Measurements from ENCODE around the gene SDR42E2. TPM values are rescaled to one million over a fixed set of nuclear protein-coding genes. Genes with fewer than 3 reads are reported as not detected.

Gene SDR42E2
- total RNA-seq, 1 experiment from 2014 or later = 0.05 TPM

GRCh38 chr16:22177968-22178930 lies 15.9 kb downstream of the SDR42E2 start:
- 0 out of 2 replicates have a peak, but pooled peaks cover 2% of the 10 kb centered on the region for H3K27me3 ChIP-seq (ENCODE audit: control insufficient read depth, insufficient read depth, low read length)
- in situ Hi-C loops (cut with HindIII; ENCODE audit: low pct_unique_long_range_greater_than_20kb, low sequenced_read_pairs) = loop anchor here (25.0 kb wide), 1 partner anchor 91 kb away; the partner anchor contains the start of gene VWA3A
- intact Hi-C loops (cut with micrococcal nuclease; ENCODE audit: unreplicated experiment) = no loop called here
- DNase-seq (ENCODE audit: low read depth, low spot score) = no peak
- no peak for TF ChIP-seq SIN3A (IDR thresholded peaks at IDR 0.05; ENCODE audit: borderline replicate concordance, insufficient read depth, low read depth, low read length)
- no peak for TF ChIP-seq POLR2AphosphoS5 (IDR thresholded peaks at IDR 0.05; ENCODE audit: low read depth, low read length)
- TF ChIP-seq TCF7L2 (IDR thresholded peaks at IDR 0.05; ENCODE audit: low read depth, low read length) = no peak
- TF ChIP-seq, protein P1, sequence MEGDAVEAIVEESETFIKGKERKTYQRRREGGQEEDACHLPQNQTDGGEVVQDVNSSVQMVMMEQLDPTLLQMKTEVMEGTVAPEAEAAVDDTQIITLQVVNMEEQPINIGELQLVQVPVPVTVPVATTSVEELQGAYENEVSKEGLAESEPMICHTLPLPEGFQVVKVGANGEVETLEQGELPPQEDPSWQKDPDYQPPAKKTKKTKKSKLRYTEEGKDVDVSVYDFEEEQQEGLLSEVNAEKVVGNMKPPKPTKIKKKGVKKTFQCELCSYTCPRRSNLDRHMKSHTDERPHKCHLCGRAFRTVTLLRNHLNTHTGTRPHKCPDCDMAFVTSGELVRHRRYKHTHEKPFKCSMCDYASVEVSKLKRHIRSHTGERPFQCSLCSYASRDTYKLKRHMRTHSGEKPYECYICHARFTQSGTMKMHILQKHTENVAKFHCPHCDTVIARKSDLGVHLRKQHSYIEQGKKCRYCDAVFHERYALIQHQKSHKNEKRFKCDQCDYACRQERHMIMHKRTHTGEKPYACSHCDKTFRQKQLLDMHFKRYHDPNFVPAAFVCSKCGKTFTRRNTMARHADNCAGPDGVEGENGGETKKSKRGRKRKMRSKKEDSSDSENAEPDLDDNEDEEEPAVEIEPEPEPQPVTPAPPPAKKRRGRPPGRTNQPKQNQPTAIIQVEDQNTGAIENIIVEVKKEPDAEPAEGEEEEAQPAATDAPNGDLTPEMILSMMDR (IDR thresholded peaks at IDR 0.05) = no peak
- no peak for TF ChIP-seq REST (IDR thresholded peaks at IDR 0.05; ENCODE audit: insufficient read depth in 1 of 2, low read depth in 2 of 2, low read length in 1 of 2)
- BruUV-seq (replicated peaks) = no TSS peak
- H3K4me3 ChIP-seq (ENCODE audit: low read depth in 2 of 2, low read length in 2 of 2) = no peak overlapping the region
- H3K9me3 ChIP-seq (ENCODE audit: control insufficient read depth, insufficient read depth, low read depth, low read length) = no peaks in the 10 kb centered on the region
- ChIA-PET POLR2A (interaction anchor here (0.6 kb wide), 1 partner anchor 224 kb away, joined by 3 read pairs; no protein-coding TSS in a partner anchor), CTCF (interaction anchor here (0.7 to 1.1 kb wide), 2 partner anchors 10 to 183 kb away, joined by 3 to 4 read pairs; no protein-coding TSS in a partner anchor)
- no peak overlapping the region for H3K27ac ChIP-seq (ENCODE audit: low read length)
- peak; percentile 45; the same call in 1 of the 2 replicates for ATAC-seq
- H3K4me1 ChIP-seq (ENCODE audit: control insufficient read depth, insufficient read depth, low read length) = no peaks in the 10 kb centered on the region
- no peaks in the 10 kb centered on the region for H3K36me3 ChIP-seq (ENCODE audit: control insufficient read depth, insufficient read depth, low read length)

- no peaks in the 10 kb centered on the region for H3K36me3 ChIP-seq (ENCODE audit: control insufficient read depth, insufficient read depth, low read length)
- H3K4me3 ChIP-seq (ENCODE audit: low read depth in 2 of 2, low read length in 2 of 2) = no peak overlapping the region
- H3K27me3 ChIP-seq (ENCODE audit: control insufficient read depth, insufficient read depth, low read length) = 0 out of 2 replicates have a peak, but pooled peaks cover 2% of the 10 kb centered on the region
- POLR2A ChIA-PET = no interaction called here
- BruUV-seq (replicated peaks) = no TSS peak
- TF ChIP-seq POLR2AphosphoS5 (IDR thresholded peaks at IDR 0.05; ENCODE audit: low read depth, low read length) (no peak), REST (IDR thresholded peaks at IDR 0.05; ENCODE audit: insufficient read depth in 1 of 2, low read depth in 2 of 2, low read length in 1 of 2) (no peak), TCF7L2 (IDR thresholded peaks at IDR 0.05; ENCODE audit: low read depth, low read length) (no peak), SIN3A (IDR thresholded peaks at IDR 0.05; ENCODE audit: borderline replicate concordance, insufficient read depth, low read depth, low read length) (no peak)
- TF ChIP-seq, protein P1 (IDR thresholded peaks at IDR 0.05) = no peak
- no peak for ATAC-seq
- DNase-seq (ENCODE audit: low read depth, low spot score) = no peak
- H3K27ac ChIP-seq (ENCODE audit: low read length) = no peak overlapping the region
- CTCF ChIA-PET = interaction anchor here (0.5 kb wide), 1 partner anchor 24 kb away, joined by 3 read pairs; no protein-coding TSS in a partner anchor
- H3K9me3 ChIP-seq (ENCODE audit: control insufficient read depth, insufficient read depth, low read depth, low read length) = no peaks in the 10 kb centered on the region
- no peaks in the 10 kb centered on the region for H3K4me1 ChIP-seq (ENCODE audit: control insufficient read depth, insufficient read depth, low read length)
- intact Hi-C loops (cut with micrococcal nuclease; ENCODE audit: unreplicated experiment) (no loop called here), in situ Hi-C loops (cut with HindIII; ENCODE audit: low pct_unique_long_range_greater_than_20kb, low sequenced_read_pairs) (loop anchor here (25.0 kb wide), 1 partner anchor 94 kb away; the partner anchor contains the start of gene VWA3A)
Observed at GRCh38 chr16:22181426-22181825, 19.1 kb downstream of the SDR42E2 start.
